ENCODE measurements around the gene TTLL8.

GRCh38 chr22:50067244-50067643 is 9.1 kb upstream of the TTLL8 start:
- TF ChIP-seq POLR2A (IDR thresholded peaks at IDR 0.05) = no peak
- no peak for TF ChIP-seq CTCF (IDR thresholded peaks at IDR 0.05)
